K562 (cell line): ENCODE measurements around the gene RUVBL2. TPM values are rescaled to one million over a fixed set of nuclear protein-coding genes. Genes with fewer than 3 reads are reported as not detected.

Experiments used
- ARID3B ChIP-seq: fragments of 250-450 bp; sonication (Bioruptor Pico); IDR thresholded peaks from 2 replicates; pipeline ENCODE4 v1.4.0; 2020; ENCODE audit warnings: borderline replicate concordance
- ELF2 ChIP-seq: fragments of 250-450 bp; sonication (Bioruptor Pico); IDR thresholded peaks from 2 replicates; pipeline ENCODE4 v1.5.0; 2021; ENCODE audit warnings: mild to moderate bottlenecking
- HMG20B ChIP-seq: fragments of 250-450 bp; sonication (Bioruptor Pico); IDR thresholded peaks from 2 replicates; pipeline ENCODE4 v1.5.0; 2021; ENCODE audit warnings: mild to moderate bottlenecking
- KAT2B ChIP-seq: IDR thresholded peaks from one replicate; pipeline ENCODE4 v1.6.1; 2012; ENCODE audit warnings: low read depth, mild to moderate bottlenecking, control low read depth, inconsistent platforms, low read length, moderate library complexity
- KLF13 ChIP-seq: fragments of 450-650 bp; IDR thresholded peaks from 2 replicates; pipeline ENCODE4 v1.6.1; 2016; ENCODE audit warnings: missing genetic modification characterization, low read depth, mild to moderate bottlenecking, missing compliant biosample characterization, moderate library complexity, borderline replicate concordance
- NEUROD1 ChIP-seq: fragments of 150-350 bp; IDR thresholded peaks from 2 replicates; pipeline ENCODE4 v1.6.1; 2014; ENCODE audit warnings: borderline replicate concordance, low read length, low read depth; ENCODE audit not compliant: partially characterized antibody
- NKRF ChIP-seq: fragments of 450-650 bp; IDR thresholded peaks from 2 replicates; pipeline ENCODE4 v1.6.1; 2016; ENCODE audit warnings: borderline replicate concordance
- NR0B1 ChIP-seq: fragments of 450-650 bp; IDR thresholded peaks from one replicate; pipeline ENCODE4 v1.6.1; 2018; ENCODE audit warnings: mild to moderate bottlenecking, moderate library complexity; ENCODE audit not compliant: partially characterized antibody
- PRMT5 ChIP-seq: sonication (generic); formaldehyde crosslinking; IDR thresholded peaks from 2 replicates; pipeline ENCODE4 v1.5.0; 2020; ENCODE audit warnings: missing genetic modification reagents
- PTTG1 ChIP-seq: fragments of 450-650 bp; IDR thresholded peaks from 2 replicates; pipeline ENCODE4 v1.6.1; 2016; ENCODE audit warnings: low read depth, mild to moderate bottlenecking, missing genetic modification characterization, missing compliant biosample characterization
- RBM15 ChIP-seq: fragments of 200-400 bp; formaldehyde crosslinking; IDR thresholded peaks from 2 replicates; pipeline ENCODE4 v1.6.1; 2018; ENCODE audit warnings: mild to moderate bottlenecking, low read length, moderate library complexity; ENCODE audit not compliant: insufficient read depth
- RFX5 ChIP-seq: IDR thresholded peaks from 2 replicates; pipeline ENCODE4 v1.6.1; 2011; ENCODE audit warnings: low read depth, mild to moderate bottlenecking, improper control_type of control experiment, low read length
- SIN3A ChIP-seq, 2 experiments: fragments of 150-350 bp in 1 of 2; IDR thresholded peaks; 2 replicates each; pipeline ENCODE4 v1.6.1; 2011 to 2016; ENCODE audit warnings: borderline replicate concordance in 2 of 2, low read depth in 2 of 2, low read length in 2 of 2, mild to moderate bottlenecking in 2 of 2, moderate library complexity in 2 of 2; ENCODE audit not compliant: control insufficient read depth in 1 of 2
- SRF ChIP-seq, 2 experiments: fragments of 250-450, 450-650 bp in 1 of 2; sonication (Bioruptor Pico) in 1 of 2; sonication (generic) in 1 of 2; formaldehyde crosslinking; IDR thresholded peaks; 2 replicates each; pipeline versions ENCODE4 v1.5.0 to v1.5.1; 2020 to 2022; ENCODE audit warnings: mild to moderate bottlenecking in 1 of 2, missing genetic modification reagents in 1 of 2
- SRSF9 ChIP-seq: fragments of 200-400 bp; formaldehyde crosslinking; IDR thresholded peaks from 2 replicates; pipeline ENCODE4 v1.6.1; 2017; ENCODE audit warnings: low read depth, low read length, borderline replicate concordance
- TCFL5 ChIP-seq: fragments of 250-450 bp; sonication (Bioruptor Pico); conservative IDR thresholded peaks from 2 replicates; pipeline ENCODE4 v1.6.1; 2021; ENCODE audit warnings: mild to moderate bottlenecking, moderate library complexity, matching md5 sums
- TFAP4 ChIP-seq: sonication (generic); formaldehyde crosslinking; IDR thresholded peaks from 2 replicates; pipeline ENCODE4 v1.8.0; 2022; ENCODE audit warnings: missing genetic modification reagents, mild to moderate bottlenecking, moderate library complexity, borderline replicate concordance
- YY1 ChIP-seq, 3 experiments: IDR thresholded peaks; 2 replicates each; pipeline ENCODE4 v1.6.1; 2011; ENCODE audit warnings: low read length in 2 of 3, mild to moderate bottlenecking in 2 of 3, moderate library complexity in 2 of 3, borderline replicate concordance in 1 of 3, control low read depth in 1 of 3, low read depth in 1 of 3; ENCODE audit not compliant: insufficient read depth in 3 of 3, insufficient replicate concordance in 2 of 3, control insufficient read depth in 1 of 3, insufficient read length in 1 of 3; ENCODE audit errors: extremely low read depth in 1 of 3
- ZKSCAN3 ChIP-seq: fragments of 250-450 bp; sonication (Bioruptor Pico); IDR thresholded peaks from 2 replicates; pipeline ENCODE4 v1.4.0; 2020
- ZNF146 ChIP-seq: IDR thresholded peaks from one replicate; pipeline ENCODE4 v1.6.1; 2018; ENCODE audit warnings: missing compliant biosample characterization; ENCODE audit not compliant: unreplicated experiment
- polyA plus RNA-seq, 8 experiments: library from polyadenylated mRNA; depleted of rRNA in 4 of 8; stranded (reverse) in 5 of 8; unstranded in 3 of 8; fragments of >200 nt; fragmentation: Nextera tagmentation in 2 of 8; fragmentation: Illumina TruSeq in 1 of 8; extraction: Ambion mirVana in 2 of 8; extraction: Trizol in 1 of 8; gene quantifications; 2 replicates each; pipeline versions ENCODE4 v1.2.1 to v1.2.3, GENCODE V29; 2011 to 2014; ENCODE audit warnings: inconsistent platforms in 1 of 8, missing spikeins in 1 of 8
- total RNA-seq, 7 experiments: library from RNA; depleted of rRNA in 6 of 7; stranded (reverse); fragments of >200 nt in 6 of 7; fragmentation: Illumina TruSeq in 2 of 7; extraction: Trizol in 2 of 7; gene quantifications; 2 replicates each; pipeline versions ENCODE4 v1.2.1 to v1.2.3, GENCODE V29; 2011 to 2021; ENCODE audit warnings: low replicate concordance in 1 of 7

The RUVBL2 gene
- total and polyA plus RNA-seq, 9 of the 15 experiments (the other 6 are each of a cell fraction or from before 2014, with no cell fraction given): 71.4 to 453 (median 237) TPM

GRCh38 chr19:48954595-48955307 lies 38.9 kb upstream of the RUVBL2 start, which contains the start of gene BAX (continued):
- TF ChIP-seq ZNF146 (CRISPR knock-in tag) (no peak), HMG20B (CRISPR knock-in tag) (no peak), SIN3A (IDR thresholded peaks at IDR 0.05; ENCODE audit: borderline replicate concordance in 2 of 2, control insufficient read depth in 1 of 2, low read depth in 2 of 2, low read length in 2 of 2) (peak; percentile 86 to 98; a peak in 3 of 4 replicates), SRF (CRISPR knock-in tag; IDR thresholded peaks at IDR 0.05) (no peak; a peak in 1 of 4 replicates), NR0B1 (no peak), ARID3B (CRISPR knock-in tag) (no peak), YY1 (IDR thresholded peaks at IDR 0.05; ENCODE audit: borderline replicate concordance in 1 of 3, control insufficient read depth in 1 of 3, extremely low read depth in 1 of 3, insufficient read depth in 3 of 3, insufficient read length in 1 of 3, insufficient replicate concordance in 2 of 3, low read depth in 1 of 3, low read length in 2 of 3) (peak; percentile 99 to 100 (median 100)), NEUROD1 (peak; percentile 62), ELF2 (no peak; the same call in none of the 2 replicates), TFAP4 (peak; percentile 86), RBM15 (no peak), TCFL5 (CRISPR knock-in tag) (no peak), KLF13 (tag) (peak; percentile 18; the same call in 1 of the 2 replicates), PTTG1 (tag) (no peak), KAT2B (no peak), SRSF9 (no peak), NKRF (peak; percentile 15; the same call in 1 of the 2 replicates), RFX5 (no peak), ZKSCAN3 (no peak), PRMT5 (CRISPR knock-in tag) (no peak)
